GM23338 (cell line): ENCODE results near the gene ABCA13. TPM values are rescaled to one million over a fixed set of nuclear protein-coding genes. Genes with fewer than 3 reads are reported as not detected.

Experiments used
- ATAC-seq: fragments of 200-7000 bp; cut with Tn5 transposase; 3 replicates; pipeline ENCODE4 v1.9.1; 2020
- DNase-seq: peaks from one replicate; pipeline ENCODE4 v3.0.0-alpha.2; 2015; ENCODE audit warnings: low spot score
- H2AFZ ChIP-seq: fragments of 200-600 bp; sonication (generic); 2 replicates; pipeline ENCODE4 v1.8.0; 2016; ENCODE audit warnings: antibody characterized with exemption, mild to moderate bottlenecking, moderate library complexity
- H3F3A ChIP-seq: fragments of 200-600 bp; sonication (generic); replicated peaks from 2 replicates; pipeline ENCODE4 v1.8.0; 2017; ENCODE audit warnings: antibody characterized with exemption, mixed run types, low read depth
- H3K27ac ChIP-seq: fragments of 200-600 bp; sonication (generic); 2 replicates; pipeline ENCODE4 v1.6.1; 2016; ENCODE audit warnings: low read depth
- H3K27me3 ChIP-seq: fragments of 200-600 bp; sonication (generic); 2 replicates; pipeline ENCODE4 v1.8.0; 2016; ENCODE audit warnings: mild to moderate bottlenecking, mixed run types, moderate library complexity; ENCODE audit not compliant: insufficient read depth
- H3K36me3 ChIP-seq: fragments of 200-600 bp; sonication (generic); 2 replicates; pipeline ENCODE4 v1.8.0; 2016; ENCODE audit warnings: mild to moderate bottlenecking; ENCODE audit not compliant: insufficient read depth
- H3K4me1 ChIP-seq: fragments of 200-600 bp; sonication (generic); 2 replicates; pipeline ENCODE4 v1.8.0; 2016; ENCODE audit warnings: mild to moderate bottlenecking, moderate library complexity; ENCODE audit not compliant: insufficient read depth
- H3K4me2 ChIP-seq: fragments of 200-600 bp; sonication (generic); 2 replicates; pipeline ENCODE4 v1.7.1; 2017; ENCODE audit warnings: mixed run types
- H3K4me3 ChIP-seq: fragments of 200-600 bp; sonication (generic); 2 replicates; pipeline ENCODE4 v1.6.1; 2016; ENCODE audit warnings: mixed run types
- H3K79me2 ChIP-seq: fragments of 200-600 bp; sonication (generic); replicated peaks from 2 replicates; pipeline ENCODE4 v1.8.0; 2017; ENCODE audit warnings: mild to moderate bottlenecking; ENCODE audit not compliant: insufficient read depth
- H3K9me2 ChIP-seq: fragments of 200-600 bp; sonication (generic); 2 replicates; pipeline ENCODE4 v1.8.0; 2017; ENCODE audit not compliant: insufficient read depth
- H4K20me1 ChIP-seq: fragments of 200-600 bp; sonication (generic); replicated peaks from 2 replicates; pipeline ENCODE4 v1.8.0; 2017; ENCODE audit warnings: mild to moderate bottlenecking; ENCODE audit not compliant: insufficient read depth
- H3K27ac Mint-ChIP-seq: 2 replicates; pipeline ENCODE4 v1.8.0; 2020; ENCODE audit warnings: inconsistent platforms, mild to moderate bottlenecking, moderate library complexity, mixed read lengths
- H3K27me3 Mint-ChIP-seq: 3 replicates; pipeline ENCODE4 v1.8.0; 2022; ENCODE audit warnings: low read depth, mild to moderate bottlenecking, moderate library complexity, mixed read lengths, inconsistent platforms; ENCODE audit not compliant: insufficient read depth, poor library complexity
- H3K36me3 Mint-ChIP-seq: 3 replicates; pipeline ENCODE4 v1.8.0; 2021; ENCODE audit warnings: low read depth, mild to moderate bottlenecking, inconsistent platforms, moderate library complexity, mixed read lengths
- H3K4me1 Mint-ChIP-seq: 3 replicates; pipeline ENCODE4 v1.8.0; 2020; ENCODE audit warnings: mild to moderate bottlenecking, inconsistent platforms, mixed read lengths
- H3K4me3 Mint-ChIP-seq: 3 replicates; pipeline ENCODE4 v1.8.0; 2021; ENCODE audit warnings: moderate library complexity, mild to moderate bottlenecking, inconsistent platforms, mixed read lengths
- H3K9me3 Mint-ChIP-seq: 3 replicates; pipeline ENCODE4 v1.8.0; 2020; ENCODE audit warnings: moderate library complexity, mild to moderate bottlenecking, inconsistent platforms, mixed read lengths
- CREB1 ChIP-seq: fragments of 250-450 bp; sonication (Bioruptor Pico); IDR thresholded peaks from 2 replicates; pipeline ENCODE4 v1.5.0; 2020; ENCODE audit warnings: low read depth, mild to moderate bottlenecking, moderate library complexity
- ETS1 ChIP-seq: IDR thresholded peaks from 2 replicates; pipeline ENCODE4 v1.6.1; 2016; ENCODE audit warnings: antibody characterized with exemption
- EZH2 ChIP-seq: fragments of 200-600 bp; sonication (generic); IDR thresholded peaks from one replicate; pipeline ENCODE4 v1.8.0; 2017; ENCODE audit warnings: antibody characterized with exemption, mild to moderate bottlenecking, low read depth; ENCODE audit not compliant: unreplicated experiment
- EZH2phosphoT487 ChIP-seq: fragments of 200-600 bp; sonication (generic); IDR thresholded peaks from one replicate; pipeline ENCODE4 v1.8.1; 2018; ENCODE audit warnings: antibody characterized with exemption; ENCODE audit not compliant: unreplicated experiment
- JUNB ChIP-seq: IDR thresholded peaks from one replicate; pipeline ENCODE4 v1.6.1; 2016; ENCODE audit warnings: antibody characterized with exemption; ENCODE audit not compliant: unreplicated experiment
- NANOG ChIP-seq: IDR thresholded peaks from 2 replicates; pipeline ENCODE4 v1.6.1; 2016; ENCODE audit warnings: antibody characterized with exemption, borderline replicate concordance
- POLR2AphosphoS5 ChIP-seq: IDR thresholded peaks from 2 replicates; pipeline ENCODE4 v1.6.1; 2016; ENCODE audit warnings: antibody characterized with exemption, low read depth
- REST ChIP-seq: IDR thresholded peaks from one replicate; pipeline ENCODE4 v1.6.1; 2018; ENCODE audit warnings: antibody characterized with exemption; ENCODE audit not compliant: unreplicated experiment
- STAT1 ChIP-seq: IDR thresholded peaks from one replicate; pipeline ENCODE4 v1.6.1; 2016; ENCODE audit warnings: antibody characterized with exemption; ENCODE audit not compliant: unreplicated experiment
- ZNF114 ChIP-seq: fragments of 250-450 bp; sonication (Bioruptor Pico); IDR thresholded peaks from 2 replicates; pipeline ENCODE4 v1.5.0; 2020; ENCODE audit warnings: mild to moderate bottlenecking, moderate library complexity
- ZNF331 ChIP-seq: fragments of 250-450 bp; sonication (Bioruptor Pico); IDR thresholded peaks from 2 replicates; pipeline ENCODE4 v1.5.0; 2020; ENCODE audit warnings: low read depth, mild to moderate bottlenecking, moderate library complexity
- ZNF462 ChIP-seq: fragments of 250-450 bp; sonication (Bioruptor Pico); IDR thresholded peaks from 2 replicates; pipeline ENCODE4 v1.5.0; 2020; ENCODE audit warnings: mild to moderate bottlenecking, moderate library complexity
- polyA plus RNA-seq: library from polyadenylated mRNA; unstranded; fragments of >200 nt; fragmentation: Nextera tagmentation; extraction: Ambion mirVana; gene quantifications from 2 replicates; pipeline ENCODE4 v1.2.1, GENCODE V29; 2016
- total RNA-seq: library from RNA; depleted of rRNA; stranded (reverse); fragments of >200 nt; shearing (Covaris generic); gene quantifications from 2 replicates; pipeline ENCODE4 v1.2.3, GENCODE V29; 2014

The ABCA13 gene
- total and polyA plus RNA-seq, 2 experiments from 2014 or later, result 0.21 TPM; not detected in 1

GRCh38 chr7:48355346-48355745, 184.1 kb downstream of the ABCA13 start (continued):
- TF ChIP-seq STAT1 (no peak), ZNF331 (no peak), EZH2 (no peak), POLR2AphosphoS5 (no peak), CREB1 (CRISPR knock-in tag) (no peak), NANOG (no peak), JUNB (no peak), REST (no peak), EZH2phosphoT487 (no peak)

GRCh38 chr7:48360574-48360973, 189.3 kb downstream of the ABCA13 start:
- H3K36me3 ChIP-seq, result no peaks in the 10 kb centered on the region
- H3K9me2 ChIP-seq, result no peaks in the 10 kb centered on the region
- no peak overlapping the region for H3K4me3 ChIP-seq
- ATAC-seq, result no peak
- H3K36me3 Mint-ChIP-seq, result no peaks in the 10 kb centered on the region
- H3K79me2 ChIP-seq, result no peaks in the 10 kb centered on the region
- no peaks in the 10 kb centered on the region for H3K4me1 ChIP-seq
- H3K4me3 Mint-ChIP-seq, result no peak overlapping the region
- H3K27me3 Mint-ChIP-seq, result peaks cover 2% of the 10 kb centered on the region
- no peaks in the 10 kb centered on the region for H3K27me3 ChIP-seq
- no peak overlapping the region for H2AFZ ChIP-seq
- H3K4me1 Mint-ChIP-seq, result no peaks in the 10 kb centered on the region
- no peaks in the 10 kb centered on the region for H3K9me3 Mint-ChIP-seq
- no peak for DNase-seq
- H3K27ac ChIP-seq, result no peak overlapping the region
- H3K4me2 ChIP-seq, result no peak overlapping the region
- H4K20me1 ChIP-seq, result no peaks in the 10 kb centered on the region
- no peak overlapping the region for H3K27ac Mint-ChIP-seq
- no peaks in the 10 kb centered on the region for H3F3A ChIP-seq
- TF ChIP-seq ETS1 (no peak), REST (no peak), STAT1 (no peak), ZNF462 (no peak), ZNF114 (CRISPR knock-in tag) (no peak), ZNF331 (no peak)
